GM15510 (cell line): ENCODE data around the gene RNF224.

Experiments used
- POLR2A ChIP-seq: IDR thresholded peaks from 3 replicates; pipeline ENCODE4 v1.6.1; 2011; ENCODE audit warnings: borderline replicate concordance; ENCODE audit not compliant: insufficient read length; ENCODE audit errors: extremely low read depth

The RNF224 gene

GRCh38 chr9:137225699-137226331 is 1.5 kb upstream of the RNF224 start:
- no peak for TF ChIP-seq POLR2A

DNA sequence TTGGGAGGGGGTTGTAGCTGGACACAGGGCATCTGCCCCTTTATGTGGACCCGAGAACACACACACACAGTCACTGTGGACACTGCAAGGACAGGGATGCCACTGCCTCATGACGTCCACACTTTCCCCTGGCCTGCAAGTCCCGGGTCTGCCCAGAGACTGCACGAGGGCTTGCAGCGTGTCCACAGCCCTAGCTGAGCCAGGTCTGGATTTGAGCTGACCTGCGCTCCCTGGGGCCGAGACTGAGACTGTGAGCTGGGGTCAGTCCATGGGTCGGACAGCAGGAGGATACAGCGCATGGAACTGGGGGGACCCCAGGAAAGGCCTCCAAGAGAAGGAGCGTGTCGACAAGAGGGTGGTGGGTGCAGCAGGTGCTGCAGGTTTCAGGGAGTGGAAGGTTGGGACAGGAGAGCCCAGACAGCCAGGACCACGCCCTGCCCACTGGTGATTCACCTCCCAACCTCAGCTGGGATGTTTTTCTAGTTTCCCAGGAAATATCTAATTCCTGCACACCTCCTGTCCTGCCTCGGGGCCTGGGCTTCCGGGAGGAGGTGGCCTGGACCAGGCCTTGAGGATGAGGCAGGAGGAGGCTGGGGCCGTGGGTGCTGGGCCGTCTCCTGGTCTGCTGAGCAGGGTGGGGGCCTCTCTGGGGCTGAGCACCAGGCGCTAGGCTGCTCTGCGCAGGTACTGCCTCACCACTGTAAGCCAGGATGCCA is 806 bp upstream of the RNF224 start:
- TF ChIP-seq POLR2A: no peak

GRCh38 chr9:137227853-137228505 is 677 bp downstream of the RNF224 start:
- no peak for TF ChIP-seq POLR2A

GRCh38 chr9:137228506-137228967 is 1.2 kb downstream of the RNF224 start:
- no peak for TF ChIP-seq POLR2A

DNA sequence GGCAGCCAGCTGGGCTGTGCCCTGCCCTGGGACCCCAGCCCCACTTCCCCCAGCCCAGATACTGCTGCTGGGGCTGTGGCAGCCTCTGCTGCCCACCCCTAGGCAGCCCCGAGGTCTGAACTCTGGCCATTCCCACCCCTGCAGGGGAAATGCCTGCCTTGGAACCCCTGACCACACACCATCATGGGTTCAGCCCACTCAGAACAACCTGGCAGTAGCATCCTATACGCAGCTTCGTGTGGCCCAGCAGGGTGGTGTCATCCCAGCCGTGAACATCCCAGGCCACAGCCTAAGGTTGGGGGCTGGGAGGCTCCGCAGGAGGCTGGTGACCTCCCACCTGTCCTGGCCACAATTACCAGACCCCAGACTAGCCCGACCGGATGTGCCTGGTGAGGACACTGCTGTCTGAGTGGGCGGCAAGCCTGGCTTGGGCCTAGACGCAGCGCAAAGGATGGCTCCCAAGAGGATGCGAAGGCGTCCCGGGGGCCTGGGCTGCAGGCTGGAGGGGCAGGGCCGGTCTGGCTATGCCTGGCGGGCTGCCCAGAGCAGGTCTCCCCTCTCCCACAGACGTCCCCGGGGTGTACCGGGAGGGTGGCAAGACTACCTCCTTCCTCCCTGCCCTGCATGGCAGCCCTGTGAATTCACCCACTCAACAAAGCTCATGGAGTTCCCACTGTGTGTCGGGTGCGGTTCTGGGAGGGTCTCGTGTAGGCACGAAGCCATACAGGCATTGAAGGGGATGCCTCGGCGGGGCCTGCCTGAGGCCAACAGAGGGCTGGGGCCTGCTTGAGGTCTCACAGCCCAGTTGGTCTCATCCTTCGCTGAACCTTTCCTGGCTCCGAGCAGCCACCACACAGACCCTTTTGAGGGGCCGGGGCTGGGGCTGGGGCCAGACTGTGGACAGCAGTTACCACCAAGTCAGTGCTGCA is 1.9 kb downstream of the RNF224 start:
- no peak for TF ChIP-seq POLR2A

DNA sequence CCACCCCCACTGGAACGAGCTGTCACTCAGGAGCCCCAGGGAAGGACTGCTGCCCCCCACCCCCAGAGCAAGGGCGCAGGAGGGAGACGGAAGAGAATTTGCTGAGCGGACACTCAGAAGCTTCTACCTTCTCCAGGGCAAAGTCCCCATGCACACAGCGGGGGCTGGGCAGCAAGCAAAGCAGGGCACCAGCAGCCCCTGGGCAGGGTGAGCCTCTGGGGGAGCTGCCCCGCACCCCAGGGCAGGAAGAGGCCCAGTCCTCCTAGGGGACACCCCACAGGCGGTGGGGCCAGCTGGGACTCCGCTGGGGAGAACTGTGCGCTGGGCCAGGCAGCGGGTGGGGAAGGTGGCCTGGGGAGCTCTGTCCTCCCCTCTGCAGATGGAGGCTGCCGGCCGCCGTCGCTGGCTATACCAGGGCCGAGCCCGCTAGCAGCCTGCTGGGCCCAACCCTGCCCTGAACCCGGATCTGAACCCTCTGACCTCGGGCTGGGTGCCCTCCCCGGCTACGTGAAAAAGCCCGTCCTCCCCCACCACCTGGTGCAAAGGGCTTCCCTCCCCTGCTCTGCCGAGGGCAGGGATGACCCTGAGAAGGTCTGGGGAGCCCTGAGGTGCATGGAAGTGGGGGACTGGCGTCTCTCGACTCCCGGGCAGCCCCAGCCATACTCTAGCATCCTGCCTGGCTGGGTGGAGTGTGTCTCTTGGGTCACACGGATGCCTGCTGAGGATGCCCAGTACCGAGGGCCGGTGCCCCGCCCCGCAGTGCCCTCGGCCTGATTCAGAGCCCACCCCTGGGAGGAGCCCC is 2.8 kb downstream of the RNF224 start:
- no peak for TF ChIP-seq POLR2A

- no peak for TF ChIP-seq POLR2A
These were observed 3.5 kb downstream of the RNF224 start, which contains the start of gene SLC34A3 for GRCh38 chr9:137230705-137231371. SLC34A3 (plus strand) TSS chr9:137230901; CDS start chr9:137231703, 802 bp downstream.

DNA sequence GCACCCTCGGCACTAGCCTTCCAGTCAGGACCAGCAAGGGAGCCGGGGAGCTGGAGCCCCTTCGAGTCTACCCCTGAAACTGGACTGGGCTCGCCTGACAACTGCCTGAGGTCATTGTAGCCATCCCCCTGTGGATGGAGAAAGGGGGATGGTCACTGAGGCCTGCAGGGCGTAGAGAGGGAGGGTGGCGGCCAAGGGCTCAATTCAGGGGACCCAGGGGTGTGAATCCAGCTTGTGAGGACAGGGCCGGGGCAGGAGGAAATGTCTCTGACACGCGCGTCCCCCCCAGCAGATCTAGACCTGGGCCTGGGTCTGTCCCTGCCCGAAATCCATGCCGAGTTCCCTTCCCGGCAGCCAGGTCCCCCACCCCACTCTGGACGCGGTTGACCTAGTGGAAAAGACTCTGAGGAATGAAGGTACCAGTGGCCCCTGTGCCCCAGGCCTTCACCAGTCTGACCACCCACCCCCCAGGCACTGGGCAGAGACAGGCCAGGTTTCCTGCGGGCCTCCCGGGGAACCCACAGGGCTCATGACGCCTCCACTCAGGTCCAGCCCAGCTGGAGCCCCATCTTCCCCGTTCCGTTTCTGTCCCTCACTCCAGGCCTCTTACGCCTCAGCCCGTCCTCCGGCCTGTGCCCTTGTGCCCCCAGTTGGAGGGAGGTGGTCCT is 4.2 kb downstream of the RNF224 start:
- TF ChIP-seq POLR2A: no peak

GRCh38 chr9:137232101-137232500 is 4.8 kb downstream of the RNF224 start:
- TF ChIP-seq POLR2A: no peak

- TF ChIP-seq POLR2A: no peak
These were observed 5.2 kb downstream of the RNF224 start for GRCh38 chr9:137232510-137232909.

- TF ChIP-seq POLR2A: no peak
These were observed 6.1 kb downstream of the RNF224 start for GRCh38 chr9:137233143-137233980.
